NB4 (cell line): ENCODE measurements around the gene SEMA6B.

ENCODE experiments used
- CTCF ChIP-seq: IDR thresholded peaks from one replicate; pipeline ENCODE4 v1.5.1; 2012; ENCODE audit warnings: low read depth, low read length
- MYC ChIP-seq: IDR thresholded peaks from 2 replicates; pipeline ENCODE4 v1.6.1; 2011; ENCODE audit warnings: low read depth, low read length
- POLR2A ChIP-seq: IDR thresholded peaks from 2 replicates; pipeline ENCODE4 v1.6.1; 2011; ENCODE audit warnings: mild to moderate bottlenecking; ENCODE audit not compliant: insufficient read length; ENCODE audit errors: extremely low read depth

DNA sequence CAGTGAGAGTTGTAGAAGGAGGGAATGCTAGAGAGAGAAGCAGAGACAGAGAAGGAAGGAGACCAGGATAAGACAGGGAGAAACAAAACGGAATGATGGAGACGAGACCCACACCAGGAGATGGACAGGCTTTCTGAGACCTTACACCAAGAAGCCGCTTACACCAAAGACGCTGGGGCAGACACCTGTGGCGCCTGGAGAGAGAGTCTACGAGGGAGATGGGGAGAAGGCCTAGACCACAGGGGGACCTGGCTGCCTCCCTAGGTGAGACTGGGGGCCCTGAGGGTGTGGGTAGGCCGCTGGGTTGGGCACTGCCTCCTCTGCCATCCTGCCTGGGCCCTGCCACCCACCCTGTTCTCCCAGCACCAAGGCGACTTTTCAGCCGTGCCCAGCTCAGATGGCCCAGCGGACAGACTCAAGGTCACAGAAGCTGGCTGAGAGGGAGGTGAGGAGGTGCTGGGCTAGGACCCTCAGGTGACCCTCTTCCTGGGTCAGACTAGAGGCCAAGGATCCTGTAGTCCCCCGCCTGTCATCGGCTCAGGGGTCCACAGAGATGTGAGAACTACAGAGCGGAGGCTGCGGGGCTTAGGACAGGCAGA lies 29.5 kb downstream of the SEMA6B start:
- no peak for TF ChIP-seq CTCF
- no peak for TF ChIP-seq POLR2A
- TF ChIP-seq MYC = no peak
